Measurements from ENCODE around the gene FBXO8.

DNA sequence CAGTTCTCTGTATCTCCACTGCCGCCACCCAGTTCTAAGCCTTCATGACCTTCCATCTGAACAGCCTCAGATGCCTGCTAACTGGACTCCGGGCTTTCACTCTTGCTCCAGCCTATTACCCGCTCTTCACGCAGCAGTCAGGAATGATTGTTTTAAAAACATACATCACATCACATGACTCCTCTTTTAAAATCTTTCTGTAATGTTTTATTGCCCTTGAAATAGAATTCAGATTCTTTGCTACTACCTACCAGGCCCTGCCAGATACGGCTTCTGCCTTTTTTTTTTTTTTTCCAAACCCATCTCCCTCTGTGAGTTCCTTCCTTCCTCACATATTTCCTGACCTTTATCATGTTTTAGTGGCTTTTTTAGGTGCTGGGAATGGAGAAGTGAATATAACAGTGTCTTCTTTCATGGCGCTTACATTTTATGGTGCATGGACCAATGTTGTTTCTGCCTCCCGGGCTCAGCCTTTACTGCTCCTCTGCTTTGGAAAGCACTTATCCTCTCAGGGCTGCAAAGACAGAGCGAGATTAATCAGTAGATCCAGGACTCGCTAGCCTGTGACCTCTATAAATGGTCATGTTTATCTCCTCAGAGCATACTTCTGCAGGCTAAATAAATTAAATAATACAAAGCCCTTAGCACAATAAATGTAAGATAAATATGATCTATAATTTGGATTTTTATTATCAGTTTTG is 58.0 kb downstream of the FBXO8 start:
- TF ChIP-seq, protein P1, sequence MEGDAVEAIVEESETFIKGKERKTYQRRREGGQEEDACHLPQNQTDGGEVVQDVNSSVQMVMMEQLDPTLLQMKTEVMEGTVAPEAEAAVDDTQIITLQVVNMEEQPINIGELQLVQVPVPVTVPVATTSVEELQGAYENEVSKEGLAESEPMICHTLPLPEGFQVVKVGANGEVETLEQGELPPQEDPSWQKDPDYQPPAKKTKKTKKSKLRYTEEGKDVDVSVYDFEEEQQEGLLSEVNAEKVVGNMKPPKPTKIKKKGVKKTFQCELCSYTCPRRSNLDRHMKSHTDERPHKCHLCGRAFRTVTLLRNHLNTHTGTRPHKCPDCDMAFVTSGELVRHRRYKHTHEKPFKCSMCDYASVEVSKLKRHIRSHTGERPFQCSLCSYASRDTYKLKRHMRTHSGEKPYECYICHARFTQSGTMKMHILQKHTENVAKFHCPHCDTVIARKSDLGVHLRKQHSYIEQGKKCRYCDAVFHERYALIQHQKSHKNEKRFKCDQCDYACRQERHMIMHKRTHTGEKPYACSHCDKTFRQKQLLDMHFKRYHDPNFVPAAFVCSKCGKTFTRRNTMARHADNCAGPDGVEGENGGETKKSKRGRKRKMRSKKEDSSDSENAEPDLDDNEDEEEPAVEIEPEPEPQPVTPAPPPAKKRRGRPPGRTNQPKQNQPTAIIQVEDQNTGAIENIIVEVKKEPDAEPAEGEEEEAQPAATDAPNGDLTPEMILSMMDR (IDR thresholded peaks at IDR 0.05; ENCODE audit: low read depth, low read length), result no peak
- no peak for TF ChIP-seq POLR2A (IDR thresholded peaks at IDR 0.05; ENCODE audit: extremely low read depth, insufficient read length)

Data from NB4 (cell line).